Muscle of leg (tissue), 11 donors: ENCODE data around the gene YJEFN3. TPM values are rescaled to one million over a fixed set of nuclear protein-coding genes. Genes with fewer than 3 reads are reported as not detected.

Experiments
- DNase-seq: peaks from one replicate; pipeline ENCODE4 v3.0.0; 2013
- H3K27ac ChIP-seq: one replicate; pipeline ENCODE4 v1.5.1; 2013; ENCODE audit warnings: mild to moderate bottlenecking, low read length, control low read depth
- H3K27me3 ChIP-seq: one replicate; pipeline ENCODE4 v1.6.1; 2013; ENCODE audit warnings: low read length; ENCODE audit not compliant: control insufficient read depth, insufficient read depth
- H3K36me3 ChIP-seq: one replicate; pipeline ENCODE4 v1.6.1; 2013; ENCODE audit warnings: low read length; ENCODE audit not compliant: control insufficient read depth, insufficient read depth
- H3K4me1 ChIP-seq: one replicate; pipeline ENCODE4 v1.6.1; 2013; ENCODE audit warnings: low read length; ENCODE audit not compliant: control insufficient read depth, insufficient read depth
- H3K4me3 ChIP-seq: one replicate; pipeline ENCODE4 v1.5.1; 2013; ENCODE audit warnings: low read length, control low read depth
- H3K9me3 ChIP-seq: replicated peaks from 2 replicates; pipeline ENCODE4 v1.6.1; 2013; ENCODE audit warnings: low read depth, low read length; ENCODE audit not compliant: control insufficient read depth
- WGBS: methylation state at CpG from one replicate; pipeline ENCODE4 v1.1.5; 2013; ENCODE audit warnings: missing lambda C conversion rate; ENCODE audit not compliant: insufficient coverage; 5-methylcytosine and 5-hydroxymethylcytosine counted together
- polyA plus RNA-seq, 8 donors: library from polyadenylated mRNA; unstranded; fragments of 120-200 nt; gene quantifications; one replicate each; pipeline versions ENCODE4 v1.2.1 to v1.2.3, GENCODE V29; 2013; ENCODE audit warnings: inconsistent platforms in 1 of 8, low replicate concordance in 1 of 8; ENCODE audit not compliant: insufficient read length in 8 of 8, insufficient read depth in 1 of 8
- total RNA-seq: library from RNA; stranded (reverse); fragments of 120-200 nt; gene quantifications from one replicate; pipeline ENCODE4 v1.2.4, GENCODE V29; 2013

YJEFN3 gene
- total and polyA plus RNA-seq, 9 donors: 1.6 to 10.7 (median 6.9) TPM

DNA sequence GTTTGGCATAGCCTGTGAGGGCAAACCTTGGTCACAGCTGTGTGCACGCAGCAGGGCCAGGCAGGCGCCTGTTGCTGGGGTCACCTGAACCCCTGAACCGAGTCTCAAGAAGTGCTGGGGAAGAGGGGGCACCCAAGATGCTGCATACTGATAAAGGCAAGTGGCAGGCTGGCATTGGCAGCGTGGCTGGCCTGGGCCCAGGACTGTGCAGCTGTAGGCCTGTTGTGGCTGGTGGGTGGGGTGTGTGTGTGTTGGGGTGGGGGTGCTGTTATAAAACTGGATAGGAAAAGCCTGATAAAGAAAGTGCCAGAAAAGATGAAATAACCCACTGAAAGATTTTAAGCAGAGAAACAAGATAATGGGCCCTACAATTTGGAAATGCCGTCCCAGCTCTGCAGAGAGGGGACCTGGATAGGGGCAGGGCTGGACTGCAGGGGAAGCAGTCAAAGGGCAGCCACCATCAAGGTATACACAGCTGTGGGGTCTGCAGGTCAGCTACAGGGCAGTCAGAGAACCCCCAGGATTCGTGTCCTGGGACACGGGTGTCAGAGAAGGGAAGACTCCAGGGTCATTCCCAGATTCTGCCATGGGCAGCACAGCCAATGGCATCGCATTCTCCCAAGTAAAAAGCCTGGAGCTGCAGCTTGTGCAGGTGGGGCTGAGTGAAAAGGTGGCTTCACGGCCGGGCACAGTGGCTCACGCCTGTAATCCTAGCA lies 42.5 kb downstream of the YJEFN3 start:
- Histone ChIP-seq H3K27me3 (no peaks in the 10 kb centered on the region), H3K4me3 (no peak overlapping the region), H3K4me1 (no peaks in the 10 kb centered on the region), H3K9me3 (no peaks in the 10 kb centered on the region), H3K36me3 (peaks cover 5% of the 10 kb centered on the region), H3K27ac (no peak overlapping the region)
- WGBS: 84% methylated on average over 10 of the region's 11 CpGs
- DNase-seq: no peak

DNA sequence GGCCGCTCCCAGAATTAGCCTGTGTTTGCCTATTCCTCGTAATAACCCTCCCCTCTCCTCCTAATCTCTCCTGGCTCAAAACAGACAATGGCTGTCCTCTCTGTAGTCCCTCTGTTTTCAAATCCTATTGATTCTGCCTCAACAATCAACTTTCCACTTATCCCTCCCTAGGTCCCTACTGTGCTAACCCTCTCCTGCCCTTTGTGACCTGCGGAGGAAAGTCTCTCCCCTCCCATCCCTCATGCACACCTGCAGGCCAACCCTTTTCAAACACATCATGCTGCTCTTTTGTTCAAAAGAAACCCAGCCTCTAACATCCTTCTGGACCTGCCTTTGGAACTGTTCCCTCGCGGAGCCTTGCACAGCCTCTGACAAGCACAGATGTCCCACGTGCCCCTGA lies 46.7 kb downstream of the YJEFN3 start:
- Histone ChIP-seq H3K27ac (no peak overlapping the region), H3K27me3 (no peaks in the 10 kb centered on the region), H3K36me3 (no peaks in the 10 kb centered on the region), H3K9me3 (no peaks in the 10 kb centered on the region), H3K4me1 (peaks cover 9% of the 10 kb centered on the region), H3K4me3 (no peak overlapping the region)
- WGBS: 77% methylated on average over 6 of the region's 6 CpGs
- no peak for DNase-seq

DNA sequence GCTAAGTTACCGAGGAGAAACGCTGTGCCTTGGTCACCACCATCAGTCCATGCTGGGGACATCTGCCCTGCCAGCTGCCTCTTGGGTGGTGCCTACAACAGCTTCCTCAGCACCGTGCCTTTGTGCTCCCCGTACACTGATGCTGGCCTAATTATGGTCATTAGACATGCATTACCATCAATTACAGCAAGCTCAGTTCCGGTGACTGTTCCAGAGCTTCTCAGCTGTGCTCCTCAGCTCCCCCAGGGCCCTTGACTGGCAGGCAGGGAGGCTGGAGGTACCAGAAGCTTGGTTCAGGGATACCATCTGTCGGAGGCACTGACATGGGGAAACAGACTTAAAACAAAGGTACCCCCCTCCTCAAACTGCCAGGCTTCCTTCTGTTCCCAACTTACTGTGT lies 49.5 kb downstream of the YJEFN3 start:
- DNase-seq: peak; percentile 51
- H3K27ac ChIP-seq: no peak overlapping the region
- no peaks in the 10 kb centered on the region for H3K36me3 ChIP-seq
- H3K27me3 ChIP-seq: no peaks in the 10 kb centered on the region
- no peaks in the 10 kb centered on the region for H3K9me3 ChIP-seq
- peaks cover 9% of the 10 kb centered on the region for H3K4me1 ChIP-seq
- no peak overlapping the region for H3K4me3 ChIP-seq
- 69% methylated on average over 5 of the region's 6 CpGs for WGBS

DNA sequence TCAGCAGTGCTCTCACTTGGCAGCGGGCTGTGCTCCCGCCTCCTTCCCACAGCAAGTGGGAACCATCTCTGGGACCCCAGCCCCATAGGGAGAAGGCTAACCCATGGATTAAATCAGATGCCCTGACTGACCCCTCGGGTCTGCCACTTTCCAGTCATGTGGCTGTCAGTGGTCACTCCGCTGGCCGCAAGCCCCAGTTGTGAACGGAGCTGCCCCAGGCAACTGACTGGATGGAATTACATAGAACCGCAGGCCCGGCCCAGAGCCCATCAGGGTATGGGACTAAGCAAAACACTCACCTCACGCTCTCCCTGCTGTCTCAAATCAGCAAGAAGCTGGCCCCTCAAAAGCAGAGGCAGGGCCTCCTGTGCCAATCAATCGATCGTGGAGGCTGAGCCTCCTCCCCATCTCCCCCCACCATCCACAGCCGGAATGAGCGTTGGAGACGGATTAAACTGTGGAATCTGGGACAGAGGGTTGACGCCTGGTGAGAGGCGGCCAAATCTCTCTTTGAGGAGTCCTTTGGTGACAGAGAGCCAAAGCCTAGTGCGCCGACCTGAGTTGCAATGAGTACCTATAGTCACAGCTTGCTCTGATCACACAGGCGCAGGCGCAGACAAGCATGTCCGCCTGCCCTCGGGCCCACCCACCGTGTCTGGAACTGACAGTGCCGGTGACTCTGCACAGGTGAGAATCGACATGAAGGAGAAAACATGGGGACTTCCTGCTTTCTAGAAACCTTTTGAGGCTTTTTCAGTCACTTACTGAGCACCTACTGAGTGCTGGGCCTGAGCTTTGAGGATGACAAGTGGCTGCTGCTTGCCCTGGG lies 51.0 kb downstream of the YJEFN3 start:
- DNase-seq: no peak
- Histone ChIP-seq H3K9me3 (no peaks in the 10 kb centered on the region), H3K36me3 (no peaks in the 10 kb centered on the region), H3K27ac (no peak overlapping the region), H3K27me3 (no peaks in the 10 kb centered on the region), H3K4me3 (no peak overlapping the region), H3K4me1 (peaks cover 9% of the 10 kb centered on the region)
- WGBS: 84% methylated on average over 18 of the region's 25 CpGs

DNA sequence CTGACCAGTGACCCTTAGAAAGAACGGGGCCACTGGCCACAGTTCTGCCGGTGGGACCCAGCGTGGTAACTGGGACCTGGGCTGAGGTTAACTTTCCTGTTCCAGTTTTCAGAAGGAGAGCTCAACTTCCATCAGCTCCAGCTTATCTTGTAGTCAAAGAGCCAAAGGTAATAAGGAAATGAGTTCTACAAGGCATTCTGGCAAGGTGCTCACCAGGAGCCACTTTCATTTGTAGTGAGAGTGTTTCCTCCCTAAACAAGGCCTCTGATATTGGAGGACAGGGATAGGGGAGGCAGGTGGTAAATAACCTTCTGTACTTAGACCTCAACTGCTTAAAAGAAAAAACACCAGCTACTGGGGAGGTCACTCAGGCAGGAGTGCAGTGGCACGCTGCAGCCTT lies 51.7 kb downstream of the YJEFN3 start:
- Histone ChIP-seq H3K36me3 (no peaks in the 10 kb centered on the region), H3K9me3 (no peaks in the 10 kb centered on the region), H3K27ac (no peak overlapping the region), H3K27me3 (no peaks in the 10 kb centered on the region), H3K4me1 (peaks cover 9% of the 10 kb centered on the region), H3K4me3 (no peak overlapping the region)
- DNase-seq: no peak
- WGBS: 95% methylated on average over 4 of the region's 4 CpGs

DNA sequence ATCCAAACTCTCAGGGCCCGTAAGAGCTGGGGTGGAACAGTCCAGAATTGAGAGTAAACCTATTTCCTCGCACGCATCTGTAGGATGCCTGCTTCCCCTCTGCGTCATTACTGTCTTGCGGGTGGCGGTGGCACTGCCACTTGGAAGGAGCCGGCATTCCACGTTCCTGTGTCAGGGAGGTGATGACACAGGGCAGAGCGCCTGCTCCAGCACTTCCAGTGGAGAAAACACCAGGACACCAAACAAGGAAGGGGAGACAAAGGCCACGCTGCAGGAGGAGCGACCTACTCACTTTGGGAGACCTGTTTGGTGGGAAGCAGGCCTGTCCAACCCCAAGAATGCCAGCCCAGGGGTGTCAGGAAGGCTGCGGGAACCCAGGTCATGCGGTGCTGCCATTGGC lies 52.7 kb downstream of the YJEFN3 start:
- no peaks in the 10 kb centered on the region for H3K27me3 ChIP-seq
- 94% methylated on average over 12 of the region's 13 CpGs for WGBS
- no peak for DNase-seq

DNA sequence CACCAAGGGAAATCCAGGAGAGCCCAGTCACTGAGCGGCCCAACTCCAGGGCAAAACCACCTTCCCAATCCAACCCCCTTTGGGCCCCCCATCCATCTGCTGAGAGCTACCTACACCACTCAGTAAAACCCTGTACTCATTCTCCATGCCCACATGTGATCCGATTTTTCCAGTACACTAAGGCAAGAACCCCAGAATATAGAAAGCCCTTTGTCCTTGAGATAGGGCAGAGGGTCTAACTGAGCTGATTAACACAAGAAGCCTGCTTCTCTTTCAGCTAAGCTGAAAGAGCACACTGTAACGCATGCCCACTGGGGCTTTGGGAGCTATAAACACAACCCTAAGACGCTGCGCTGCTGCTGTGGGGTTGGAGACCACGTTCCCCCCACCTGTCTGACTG lies 53.8 kb downstream of the YJEFN3 start:
- H3K4me3 ChIP-seq: no peak overlapping the region
- 84% methylated on average over 5 of the region's 6 CpGs for WGBS
- no peak overlapping the region for H3K27ac ChIP-seq
- peaks cover 9% of the 10 kb centered on the region for H3K4me1 ChIP-seq
- DNase-seq: no peak
- no peaks in the 10 kb centered on the region for H3K36me3 ChIP-seq
- no peaks in the 10 kb centered on the region for H3K9me3 ChIP-seq
- no peaks in the 10 kb centered on the region for H3K27me3 ChIP-seq

More for the DNA sequence above, 52.7 kb downstream of the YJEFN3 start:
- no peak overlapping the region for H3K27ac ChIP-seq
- no peaks in the 10 kb centered on the region for H3K36me3 ChIP-seq
- no peaks in the 10 kb centered on the region for H3K9me3 ChIP-seq
- peaks cover 9% of the 10 kb centered on the region for H3K4me1 ChIP-seq
- H3K4me3 ChIP-seq: no peak overlapping the region

DNA sequence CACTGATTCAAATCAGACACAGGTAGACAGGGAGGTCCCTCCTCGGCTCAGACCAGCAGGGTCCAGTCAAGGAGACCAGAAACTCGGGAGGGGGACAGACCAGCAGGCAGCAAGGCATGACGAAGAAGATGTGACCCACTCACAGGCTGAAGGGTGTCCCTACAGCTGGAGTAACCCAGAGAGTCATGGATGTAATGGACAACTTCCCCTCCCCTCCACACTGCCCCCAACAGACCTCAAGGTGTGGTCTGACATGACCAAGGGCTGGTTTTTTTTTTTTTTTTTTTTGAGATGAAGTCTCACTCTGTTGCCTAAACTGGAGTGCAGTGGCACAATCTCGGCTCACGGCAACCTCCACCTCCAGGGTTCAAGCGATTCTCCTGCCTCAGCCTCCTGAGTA lies 55.6 kb downstream of the YJEFN3 start:
- H3K27me3 ChIP-seq: no peaks in the 10 kb centered on the region
- no peaks in the 10 kb centered on the region for H3K36me3 ChIP-seq
- peaks cover 5% of the 10 kb centered on the region for H3K4me1 ChIP-seq
- 84% methylated on average over 3 of the region's 6 CpGs for WGBS
- H3K9me3 ChIP-seq: no peaks in the 10 kb centered on the region
- H3K27ac ChIP-seq: no peak overlapping the region
- no peak for DNase-seq
- no peak overlapping the region for H3K4me3 ChIP-seq
